ENCODE measurements around the gene KCTD14. TPM values are rescaled to one million over a fixed set of nuclear protein-coding genes. Genes with fewer than 3 reads are reported as not detected.

KCTD14 gene
- total and polyA plus RNA-seq, 2 of the 4 experiments (the other 2 are of a cell fraction) = 0.90 to 0.97 TPM

DNA sequence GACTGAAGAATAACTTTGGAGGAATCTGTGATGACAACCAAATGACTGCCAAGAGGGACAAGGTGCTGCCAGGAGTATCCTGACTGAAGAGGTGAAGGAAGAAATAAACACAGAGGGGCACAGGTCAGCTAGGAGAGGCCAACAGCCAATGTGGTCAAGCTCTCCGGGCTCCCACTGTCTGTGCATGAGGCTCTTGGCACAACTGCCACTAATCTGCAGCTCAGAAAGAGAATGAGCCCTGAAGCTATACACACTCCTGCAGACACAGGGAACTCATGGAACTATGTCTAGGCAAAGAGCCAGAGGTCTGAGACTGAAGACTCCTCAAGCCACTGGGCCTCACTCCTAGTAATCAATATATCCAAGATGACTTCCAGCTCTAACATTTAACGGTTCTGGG lies 47.5 kb upstream of the KCTD14 start:
- H2BK5ac ChIP-seq (ENCODE audit: low read depth, low read length, poor library complexity, severe bottlenecking) = no peak overlapping the region
- no peak overlapping the region for H2BK20ac ChIP-seq (ENCODE audit: low read depth, low read length)
- H4K91ac ChIP-seq (ENCODE audit: insufficient read depth, low read depth, low read length) = no peak overlapping the region
- H3K27ac ChIP-seq (ENCODE audit: insufficient read depth, low read length) = no peak overlapping the region
- no peak overlapping the region for H2BK15ac ChIP-seq (ENCODE audit: low read depth, low read length)
- H4K5ac ChIP-seq (ENCODE audit: low read depth, low read length) = no peak overlapping the region
- H2AFZ ChIP-seq (replicated peaks; ENCODE audit: low read length, poor library complexity) = no peak overlapping the region
- no peak overlapping the region for H2BK120ac ChIP-seq (ENCODE audit: low read depth, low read length)
- 0% methylated on average over 1 of the region's 2 CpGs; no CpG with 5 or more reads in 1 of the 2 experiments for WGBS, 2 experiments (ENCODE audit: extremely low coverage in 2 of 2, insufficient read length in 1 of 2)
- H3K9ac ChIP-seq (ENCODE audit: low read depth, low read length) = no peak overlapping the region
- ChIA-PET POLR2A (ENCODE audit: unreplicated experiment) (no interaction called here), CTCF (no interaction called here)
- no peak overlapping the region for H3K4me2 ChIP-seq (ENCODE audit: low read depth, low read length)
- peaks cover 8% of the 10 kb centered on the region for H3K9me1 ChIP-seq (ENCODE audit: insufficient read depth, low read length)
- no peak overlapping the region for H3K4ac ChIP-seq (ENCODE audit: low read depth, low read length)
- H2AK5ac ChIP-seq (ENCODE audit: low read depth, low read length) = no peak overlapping the region
- no peak for ATAC-seq (ENCODE audit: low read depth)
- no peak for TF ChIP-seq SMC3 (IDR thresholded peaks at IDR 0.05; ENCODE audit: low read depth, low read length)
- H3K36me3 ChIP-seq (ENCODE audit: control insufficient read depth, insufficient read depth, low read length) = peaks cover 24% of the 10 kb centered on the region
- no peak overlapping the region for H4K8ac ChIP-seq (ENCODE audit: low read depth in 2 of 2, low read length in 2 of 2)
- no peak for DNase-seq
- no peak overlapping the region for H3K14ac ChIP-seq (replicated peaks; ENCODE audit: low read depth, low read length)
- intact Hi-C loops (cut with micrococcal nuclease) (no loop called here), dilution Hi-C loops (cut with HindIII; ENCODE audit: low sequenced_read_pairs, unreplicated experiment) (no loop called here), in situ Hi-C loops (cut with MboI; ENCODE audit: low sequenced_read_pairs) (no loop called here)
- peaks cover 27 to 55% of the 10 kb centered on the region in 2 experiments for H3K79me1 ChIP-seq (ENCODE audit: low read depth in 1 of 2, low read length in 2 of 2)
- H3K4me3 ChIP-seq (ENCODE audit: insufficient read depth, low read depth, low read length) = no peak overlapping the region
- H3K23ac ChIP-seq (ENCODE audit: low read depth, low read length) = no peak overlapping the region
- H4K20me1 ChIP-seq (ENCODE audit: insufficient read depth, low read length) = peaks cover 18% of the 10 kb centered on the region
- H3K18ac ChIP-seq (ENCODE audit: low read depth, low read length) = no peak overlapping the region
- no peaks in the 10 kb centered on the region for H3K27me3 ChIP-seq (ENCODE audit: control insufficient read depth, insufficient read depth, low read length)
- H3K9me3 ChIP-seq (ENCODE audit: control insufficient read depth, insufficient read depth, low read length) = no peaks in the 10 kb centered on the region
- H2AK9ac ChIP-seq (replicated peaks; ENCODE audit: low read depth, low read length, poor library complexity) = peak overlapping the region; percentile 73
- no peak overlapping the region for H3K56ac ChIP-seq (ENCODE audit: extremely low read depth, insufficient read depth, low read length)
- H3K4me1 ChIP-seq (ENCODE audit: control insufficient read depth, insufficient read depth, low read length) = 0 out of 2 replicates have a peak, but pooled peaks cover 2% of the 10 kb centered on the region
- no TSS peak for BruUV-seq (replicated peaks)
